Epithelial cell of prostate (primary cell): Measurements from ENCODE around the gene IFNL3.
"Not testable (repeated sequence)": the region's sequence is repeated elsewhere in the genome, so short reads cannot be mapped to it uniquely, and the experiment has no call there.

Experiments
- DNase-seq: peaks from one replicate; pipeline ENCODE4 v3.0.0-alpha.2; 2011; ENCODE audit warnings: low read depth, low spot score
- H3K27ac ChIP-seq: fragments of 450-650 bp; 2 replicates; pipeline ENCODE4 v1.5.1; 2017; ENCODE audit warnings: mild to moderate bottlenecking

The IFNL3 gene

DNA sequence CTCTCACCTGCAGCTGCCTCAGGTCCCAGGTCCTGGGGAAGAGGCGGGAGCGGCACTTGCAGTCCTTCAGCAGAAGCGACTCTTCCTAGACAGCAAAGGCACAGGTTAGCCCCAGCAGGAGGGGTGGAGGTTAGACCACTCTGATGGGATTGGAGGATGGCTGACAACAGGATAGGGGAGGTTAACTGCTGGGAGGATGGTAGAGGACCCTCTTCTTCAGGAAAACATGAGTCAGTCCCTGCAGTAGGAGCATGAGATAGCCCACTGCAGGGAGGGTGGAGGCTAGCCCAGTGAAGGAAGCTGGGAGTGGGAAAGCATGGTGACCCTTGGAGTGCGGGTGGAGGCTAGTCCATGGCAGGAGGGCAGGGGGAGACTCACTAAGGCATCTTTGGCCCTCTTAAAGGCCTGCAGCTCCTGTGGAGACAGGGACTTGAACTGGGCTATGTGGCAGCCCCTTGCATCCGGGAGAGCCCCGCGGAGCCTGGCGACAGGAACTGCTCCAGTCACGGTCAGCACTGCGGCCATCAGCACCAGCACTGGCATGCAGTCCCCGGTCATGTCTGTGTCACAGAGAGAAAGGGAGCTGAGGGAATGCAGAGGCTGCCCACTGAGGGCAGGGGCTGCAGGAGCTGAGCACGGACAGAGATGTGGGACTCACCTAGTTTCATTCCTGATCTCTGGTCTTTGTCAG lies at the start of gene IFNL3:
Gene IFNL3, minus strand, starts transcription at position 597 of the 691 bp plus-strand sequence. Its CDS starts 39 bp downstream, at position 558.
- H3K27ac ChIP-seq, DNase-seq: not testable (repeated sequence)

DNA sequence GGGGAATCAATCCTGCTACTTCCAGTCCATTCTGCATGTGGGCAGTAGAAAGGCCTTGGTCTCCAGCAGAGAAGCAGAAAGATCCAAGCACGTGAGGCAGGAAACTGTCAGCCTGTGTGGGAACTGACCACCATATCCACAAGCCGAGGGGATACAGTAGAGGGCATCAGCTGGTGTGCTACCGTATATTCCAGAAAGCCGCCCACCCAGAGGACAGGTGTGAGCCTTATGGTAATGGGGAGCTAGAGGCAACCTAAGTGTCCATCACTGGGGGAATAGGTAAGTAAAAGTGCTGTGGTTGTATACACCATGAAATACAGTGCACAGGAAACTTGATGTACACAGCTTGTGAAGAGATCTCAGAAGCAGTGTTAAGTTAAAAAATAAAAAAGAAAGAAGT lies 48.6 kb upstream of the IFNL3 start:
- no peak for DNase-seq

DNA sequence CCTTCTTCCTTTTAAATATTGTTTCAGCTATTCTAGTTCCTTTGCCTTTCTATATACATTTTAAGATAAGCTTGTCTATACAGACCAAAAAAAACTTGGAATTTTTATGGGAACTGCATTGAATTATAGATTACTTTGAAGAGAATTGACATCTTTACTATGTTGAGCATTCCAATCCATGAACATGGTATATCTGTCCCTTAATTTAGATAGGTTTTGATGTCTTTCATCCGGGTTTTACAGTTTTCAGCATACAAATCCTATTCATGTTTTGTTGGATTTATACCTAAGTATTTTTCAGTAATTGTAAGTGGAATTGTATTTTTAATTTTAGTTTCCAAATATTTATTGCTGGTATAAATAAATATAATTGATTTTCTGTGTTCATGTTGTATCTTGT lies 39.2 kb upstream of the IFNL3 start:
- DNase-seq: no peak
- no peak overlapping the region for H3K27ac ChIP-seq

More for the DNA sequence above, 48.6 kb upstream of the IFNL3 start:
- H3K27ac ChIP-seq: no peak overlapping the region

DNA sequence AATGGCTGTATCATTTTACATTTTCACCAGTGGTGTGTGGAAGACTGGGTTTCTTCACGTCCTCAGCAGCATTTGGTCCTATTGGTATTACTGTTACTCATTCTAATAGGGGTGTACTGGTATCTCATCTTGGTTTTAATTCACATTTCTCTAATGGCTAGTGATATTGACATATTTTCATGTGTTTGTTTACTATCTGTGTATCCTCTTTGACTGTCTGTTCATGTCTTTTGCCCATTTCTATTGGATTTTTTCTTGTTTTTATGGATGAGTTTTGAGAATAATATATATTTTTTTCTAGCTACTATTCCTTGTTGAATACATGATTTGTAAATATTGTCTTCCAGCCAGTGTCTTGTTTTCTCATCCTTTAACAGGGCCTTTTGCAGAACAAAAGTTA lies 37.2 kb upstream of the IFNL3 start:
- DNase-seq: no peak
- no peak overlapping the region for H3K27ac ChIP-seq

DNA sequence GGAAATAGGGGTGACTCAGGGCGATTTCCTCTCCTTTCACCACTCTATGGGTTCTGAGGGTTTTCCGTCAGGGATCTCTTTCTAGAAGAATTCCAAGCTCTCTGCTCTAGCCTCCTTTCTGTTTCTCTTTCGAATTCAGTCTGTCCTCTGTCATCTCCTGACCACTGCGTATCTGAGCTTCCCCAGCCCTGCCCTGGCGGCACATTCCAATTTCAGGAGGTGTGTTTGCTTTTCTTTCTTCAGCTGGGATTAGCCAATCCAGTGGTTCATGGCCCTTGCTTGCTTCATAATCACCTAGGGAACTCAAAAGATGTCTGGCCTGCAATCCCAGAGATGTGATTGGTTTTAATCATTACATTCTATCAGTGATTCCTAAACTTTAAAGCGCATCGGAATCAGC lies 32.8 kb upstream of the IFNL3 start:
- DNase-seq: no peak
- H3K27ac ChIP-seq: no peak overlapping the region

DNA sequence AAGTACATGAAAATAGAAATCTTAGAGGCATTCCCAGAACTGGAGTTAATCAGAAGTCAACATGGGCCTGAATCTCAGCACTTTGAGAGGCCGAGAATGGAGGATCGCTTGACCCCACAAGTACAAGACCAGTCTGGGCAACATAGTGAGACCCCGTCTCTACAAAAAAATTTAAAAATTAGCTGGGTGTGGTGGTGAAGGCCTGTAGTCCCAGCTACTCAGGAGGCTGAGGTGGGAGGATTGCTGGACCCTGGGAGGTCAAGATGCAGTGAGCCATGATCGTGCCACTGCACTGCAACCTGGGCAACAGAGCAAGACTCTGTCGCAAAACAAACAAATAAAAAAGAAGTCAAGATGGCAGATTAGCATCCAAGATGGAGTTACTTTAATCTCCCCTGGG lies 31.9 kb upstream of the IFNL3 start:
- no peak for DNase-seq
- no peak overlapping the region for H3K27ac ChIP-seq

DNA sequence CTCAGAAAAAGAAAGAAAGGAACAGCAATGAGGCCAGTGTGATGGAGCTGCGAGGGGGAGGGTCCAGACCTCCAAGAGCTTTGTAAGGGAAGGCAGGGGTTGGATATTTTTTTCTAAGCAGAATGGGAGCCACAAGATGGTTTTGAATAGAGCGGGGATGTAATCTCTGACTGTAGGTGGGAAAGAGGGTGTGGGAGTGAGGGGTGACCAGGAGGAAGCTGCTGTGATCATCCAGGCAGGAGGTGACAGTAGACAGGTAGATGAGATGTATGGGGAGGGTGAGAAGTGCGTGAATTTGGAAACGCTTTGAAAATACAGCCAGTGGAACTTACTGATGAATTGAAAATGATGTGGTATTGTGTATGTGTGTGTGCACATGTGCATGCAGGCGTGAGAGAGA lies 30.8 kb upstream of the IFNL3 start:
- DNase-seq: no peak
- H3K27ac ChIP-seq: no peak overlapping the region

DNA sequence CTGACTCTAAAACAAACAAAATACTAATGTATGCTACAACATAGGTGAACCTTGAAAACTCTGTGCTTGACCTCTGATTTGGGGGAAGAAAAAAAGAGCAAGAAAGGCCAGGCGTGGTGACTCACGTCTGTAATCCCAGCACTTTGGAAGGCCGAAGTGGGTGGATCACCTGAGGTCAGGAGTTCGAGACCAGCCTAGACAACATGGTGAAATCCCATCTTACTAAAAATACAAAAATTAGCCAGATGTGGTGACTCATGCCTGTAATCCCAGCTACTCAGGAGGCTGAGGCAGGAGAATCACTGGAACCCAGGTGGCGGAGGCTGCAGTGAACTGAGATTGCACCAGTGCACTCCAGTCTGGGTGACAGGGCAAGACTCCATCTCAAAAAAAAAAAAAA lies 29.1 kb upstream of the IFNL3 start:
- not testable (repeated sequence) for H3K27ac ChIP-seq, DNase-seq

DNA sequence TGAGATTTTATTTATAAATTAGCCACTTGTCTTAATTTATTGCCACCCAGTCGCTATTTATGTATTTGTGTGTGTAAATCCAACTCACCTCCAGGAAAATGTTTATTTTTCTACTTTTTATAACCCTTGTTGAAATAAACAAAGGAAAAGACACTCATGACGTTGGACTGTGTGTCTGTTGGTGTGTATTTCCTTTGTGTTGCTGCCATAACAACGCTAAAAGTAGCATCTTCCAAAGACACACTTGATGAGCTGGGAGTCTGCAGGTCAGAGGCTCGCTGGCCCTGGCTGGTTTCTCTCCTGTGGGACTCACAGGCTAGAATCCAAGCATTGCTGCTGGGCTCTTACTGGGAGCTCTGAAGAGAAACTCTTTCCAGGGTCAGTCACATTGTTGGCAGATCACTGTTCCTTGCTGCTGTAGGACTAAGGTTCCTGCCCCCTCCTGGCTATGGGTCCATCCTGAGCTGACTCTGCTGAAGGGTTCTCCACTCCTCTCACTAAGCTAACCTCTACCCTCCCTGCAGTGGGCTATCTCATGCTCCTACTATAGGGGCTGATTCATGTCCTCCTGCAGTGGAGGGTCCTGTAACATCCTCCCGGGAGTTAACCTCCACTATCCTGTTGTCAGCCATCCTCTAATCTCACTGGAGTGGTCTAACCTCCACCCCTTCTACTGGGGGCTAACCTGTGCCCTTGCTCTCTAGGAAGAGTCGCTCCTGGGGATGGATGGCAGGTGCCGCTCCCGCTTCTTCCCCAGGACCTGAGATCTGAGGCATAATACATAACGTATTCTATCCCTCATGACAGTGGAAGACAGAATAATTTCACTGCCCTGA lies 25.4 kb upstream of the IFNL3 start:
- no peak for DNase-seq
- no peak overlapping the region for H3K27ac ChIP-seq

DNA sequence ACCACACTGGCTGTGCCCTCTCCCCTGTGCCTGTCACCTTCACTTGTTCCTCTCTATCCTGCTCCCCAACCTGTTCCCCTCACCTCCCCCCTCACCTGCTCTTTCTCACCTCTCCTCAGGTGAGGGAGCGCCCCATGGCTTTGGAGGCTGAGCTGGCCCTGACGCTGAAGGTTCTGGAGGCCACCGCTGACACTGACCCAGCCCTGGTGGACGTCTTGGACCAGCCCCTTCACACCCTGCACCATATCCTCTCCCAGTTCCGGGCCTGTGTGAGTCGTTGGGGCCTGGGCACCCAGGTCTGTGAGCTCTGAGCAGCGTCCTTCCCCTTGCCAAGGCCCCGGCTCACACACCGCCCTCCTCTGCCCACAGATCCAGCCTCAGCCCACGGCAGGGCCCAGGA lies 24.6 kb upstream of the IFNL3 start:
- not testable (repeated sequence) for H3K27ac ChIP-seq, DNase-seq

DNA sequence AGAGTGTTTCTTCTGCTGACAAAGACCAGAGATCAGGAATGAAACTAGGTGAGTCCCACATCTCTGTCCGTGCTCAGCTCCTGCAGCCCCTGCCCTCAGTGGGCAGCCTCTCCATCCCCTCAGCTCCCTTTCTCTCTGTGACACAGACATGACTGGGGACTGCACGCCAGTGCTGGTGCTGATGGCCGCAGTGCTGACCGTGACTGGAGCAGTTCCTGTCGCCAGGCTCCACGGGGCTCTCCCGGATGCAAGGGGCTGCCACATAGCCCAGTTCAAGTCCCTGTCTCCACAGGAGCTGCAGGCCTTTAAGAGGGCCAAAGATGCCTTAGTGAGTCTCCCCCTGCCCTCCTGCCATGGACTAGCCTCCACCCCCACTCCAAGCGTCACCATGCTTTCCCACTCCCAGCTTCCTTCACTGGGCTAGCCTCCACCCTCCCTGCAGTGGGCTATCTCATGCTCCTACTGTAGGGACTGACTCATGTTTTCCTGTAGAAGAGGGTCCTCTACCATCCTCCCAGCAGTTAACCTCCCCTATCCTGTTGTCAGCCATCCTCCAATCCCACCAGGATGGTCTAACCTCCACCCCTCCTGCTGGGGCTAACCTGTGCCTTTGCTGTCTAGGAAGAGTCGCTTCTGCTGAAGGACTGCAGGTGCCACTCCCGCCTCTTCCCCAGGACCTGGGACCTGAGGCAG lies 23.9 kb upstream of the IFNL3 start:
- H3K27ac ChIP-seq, DNase-seq: not testable (repeated sequence)

DNA sequence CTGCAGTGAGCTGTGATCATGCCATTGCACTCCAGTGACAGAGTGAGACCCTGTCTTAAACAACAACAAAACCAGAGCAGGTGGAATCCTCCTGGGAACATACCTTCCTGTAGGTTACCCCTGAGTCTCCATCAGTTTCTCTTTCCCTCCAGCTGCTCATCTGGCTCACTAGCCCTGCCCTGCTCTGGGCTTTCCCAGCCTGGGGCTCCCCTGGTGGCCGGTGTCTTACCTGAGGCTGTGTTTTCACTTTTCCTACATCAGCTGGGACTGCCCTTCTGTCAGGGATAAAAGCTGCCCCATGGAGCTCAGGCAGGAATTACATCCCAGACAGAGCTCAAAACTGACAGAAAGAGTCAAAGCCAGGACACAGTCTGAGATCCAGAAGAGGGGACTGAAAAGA lies 23.3 kb upstream of the IFNL3 start, which contains the start of gene IFNL2:
Gene IFNL2, plus strand, starts transcription at position 312 of the 400 bp plus-strand sequence. CDS start 173 bp downstream, outside the sequence.
- not testable (repeated sequence) for DNase-seq, H3K27ac ChIP-seq

DNA sequence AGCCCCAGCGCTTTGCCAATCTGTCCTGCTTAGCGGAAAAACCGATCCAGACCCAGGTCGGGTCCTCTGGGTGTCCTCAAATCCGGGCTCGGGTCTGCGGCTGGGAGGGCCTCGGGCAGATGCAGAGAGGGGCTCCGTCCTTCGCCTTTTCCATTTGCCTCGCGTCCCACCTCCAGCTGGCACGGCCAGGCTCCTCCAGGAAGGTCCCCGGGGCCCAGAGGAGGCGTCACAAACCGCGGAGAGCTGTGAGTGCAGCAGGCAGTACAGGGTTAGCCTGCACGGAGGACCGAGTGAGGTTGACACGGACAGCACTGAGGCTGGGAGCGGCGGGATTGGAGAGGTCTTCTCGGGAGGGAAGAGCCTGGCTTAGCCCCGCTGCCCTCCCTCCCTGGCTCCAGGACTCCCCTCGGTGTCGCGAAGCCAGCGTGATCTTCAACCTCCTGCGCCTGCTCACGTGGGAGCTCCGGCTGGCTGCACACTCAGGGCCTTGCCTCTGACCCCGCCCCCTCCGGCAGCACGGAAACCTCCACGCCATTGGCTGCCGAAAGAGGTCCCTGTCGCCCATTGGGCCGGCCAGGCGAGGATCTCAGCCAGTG lies 20.6 kb upstream of the IFNL3 start:
- DNase-seq: no peak
- H3K27ac ChIP-seq: no peak overlapping the region

DNA sequence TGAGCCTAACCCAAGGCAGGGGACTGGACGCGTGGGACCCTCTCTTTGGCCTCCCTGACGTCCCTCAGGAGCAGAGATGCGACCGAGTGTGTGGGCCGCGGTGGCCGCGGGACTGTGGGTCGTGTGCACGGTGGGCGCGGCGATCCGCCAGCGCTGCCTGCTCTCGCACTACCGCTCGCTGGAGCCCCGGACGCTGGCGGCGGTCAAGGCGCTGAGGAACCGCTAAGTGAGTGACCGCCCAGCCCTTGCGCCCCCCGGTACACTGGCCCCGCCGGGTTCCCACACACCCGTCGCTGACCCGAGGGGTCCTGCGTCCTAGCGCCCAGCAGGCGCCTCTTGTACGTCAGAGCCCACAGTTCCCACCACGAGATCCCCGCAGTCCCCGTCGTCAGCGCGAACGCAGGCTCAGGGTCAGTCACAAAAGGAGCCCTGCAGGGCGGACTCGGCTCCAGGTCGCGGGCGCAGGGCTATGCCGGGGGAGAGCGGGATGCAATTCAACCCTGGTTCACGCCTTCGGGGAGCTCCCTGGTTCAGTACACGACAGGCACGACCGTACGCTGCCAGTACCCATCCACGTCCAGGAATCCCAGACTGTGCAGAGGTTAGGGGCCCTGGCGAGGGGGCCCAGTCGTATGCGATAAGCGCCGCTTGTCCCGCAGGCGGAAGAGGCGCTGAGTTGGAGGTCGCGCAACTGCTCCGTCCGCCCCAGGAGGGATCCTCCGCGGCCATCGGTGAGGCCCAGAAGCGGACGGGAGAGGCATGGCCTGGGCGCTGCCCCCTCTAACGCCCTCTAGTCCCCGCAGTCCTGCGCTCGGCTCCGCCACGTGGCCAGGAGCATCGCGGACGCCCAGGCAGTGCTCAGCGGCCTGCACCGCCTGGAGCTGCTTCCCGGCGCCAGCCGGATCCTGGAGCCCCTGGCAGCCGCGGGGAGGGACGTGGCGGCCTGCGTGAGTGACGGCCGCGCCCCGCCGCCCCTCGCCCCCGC lies 19.8 kb upstream of the IFNL3 start:
- DNase-seq: no peak

DNA sequence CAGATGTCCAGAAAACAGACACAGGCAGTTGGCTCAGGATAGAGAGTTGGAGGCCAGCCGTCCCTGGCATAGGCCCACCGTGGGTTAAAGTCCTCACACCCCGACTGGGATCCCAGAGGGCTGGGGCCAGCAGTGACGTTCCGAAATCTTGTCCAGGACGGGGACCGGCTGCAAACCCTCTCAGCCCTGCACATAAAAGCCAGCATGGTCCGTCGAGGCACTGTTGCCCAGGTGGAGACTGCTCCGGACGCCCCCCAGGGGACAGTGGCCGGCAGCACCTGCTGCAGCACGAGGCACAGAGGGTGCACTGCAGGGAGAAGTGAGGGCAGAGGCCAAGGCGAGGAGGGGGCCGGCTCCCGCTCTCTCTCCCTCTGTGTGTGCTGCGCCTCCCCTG lies 19.1 kb upstream of the IFNL3 start:
- no peak overlapping the region for H3K27ac ChIP-seq
- no peak for DNase-seq

More for the DNA sequence above, 19.8 kb upstream of the IFNL3 start:
- H3K27ac ChIP-seq: no peak overlapping the region

DNA sequence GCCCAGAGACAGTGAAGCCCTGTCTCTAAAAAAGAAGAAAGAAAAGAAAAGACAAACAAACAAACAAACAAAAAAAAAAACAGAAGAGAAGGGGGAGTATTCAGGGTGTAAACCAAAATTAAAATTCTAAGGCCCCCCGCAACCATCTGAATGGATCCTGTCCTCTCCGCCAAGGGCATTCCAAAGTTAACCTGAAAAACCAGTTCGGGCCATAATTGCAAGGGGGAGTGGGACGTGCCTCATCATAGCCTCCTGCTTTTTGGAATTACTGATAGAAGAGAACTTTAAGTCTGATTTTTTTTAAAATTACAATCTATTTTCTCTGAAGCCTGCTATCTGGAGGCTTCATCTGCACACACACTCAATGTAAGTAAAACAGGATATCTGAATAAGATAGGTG lies 17.7 kb upstream of the IFNL3 start:
- DNase-seq: no peak

DNA sequence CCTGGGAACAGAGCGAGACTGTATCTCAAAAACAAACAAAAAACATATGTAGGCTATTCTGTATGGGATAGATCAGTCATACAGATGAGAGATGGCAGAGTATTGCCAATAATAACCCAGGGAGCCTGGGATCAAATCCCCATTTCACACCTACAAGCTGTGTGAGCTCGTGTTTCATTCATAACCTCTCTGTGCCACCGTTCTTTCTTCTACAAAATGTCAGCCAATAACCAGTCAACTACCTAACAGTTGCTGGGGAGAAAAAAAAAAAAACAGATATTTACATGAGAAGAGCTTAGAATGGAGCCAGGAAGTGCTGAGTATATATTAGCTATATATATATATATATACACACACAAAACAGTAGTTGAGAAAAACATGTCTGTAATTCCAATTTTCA lies 16.9 kb upstream of the IFNL3 start:
- no peak for DNase-seq
- no peak overlapping the region for H3K27ac ChIP-seq

More for the DNA sequence above, 17.7 kb upstream of the IFNL3 start:
- H3K27ac ChIP-seq: no peak overlapping the region

DNA sequence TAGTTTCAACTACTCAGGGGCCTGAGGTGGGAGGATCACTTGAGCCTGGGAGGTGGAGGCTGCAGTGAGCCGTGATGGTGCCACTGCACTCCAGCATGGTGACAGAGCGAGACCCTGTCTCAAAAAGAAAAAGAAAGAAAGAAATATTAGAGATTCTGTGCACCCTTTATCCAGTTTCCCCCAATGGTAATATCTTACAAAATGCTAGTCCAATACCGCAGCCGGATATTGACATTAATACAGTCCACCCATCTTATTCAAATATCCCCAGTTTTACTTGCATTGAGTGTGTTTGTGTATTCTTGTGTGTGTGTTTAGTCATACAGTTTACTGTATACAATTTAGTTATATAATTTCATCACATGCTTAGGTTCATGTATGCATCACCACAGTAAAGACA lies 12.4 kb upstream of the IFNL3 start:
- DNase-seq: no peak
- H3K27ac ChIP-seq: no peak overlapping the region
